Muscle of leg (tissue), 16 donors: Measurements from ENCODE around the gene ORM1. TPM values are rescaled to one million over a fixed set of nuclear protein-coding genes. Genes with fewer than 3 reads are reported as not detected.
"Not testable (repeated sequence)": the region's sequence is repeated elsewhere in the genome, so short reads cannot be mapped to it uniquely, and the experiment has no call there.

ENCODE experiments used
- DNase-seq: peaks from one replicate; pipeline ENCODE4 v3.0.0; 2013
- H3K27ac ChIP-seq: one replicate; pipeline ENCODE4 v1.5.1; 2013; ENCODE audit warnings: mild to moderate bottlenecking, low read length, control low read depth
- H3K27me3 ChIP-seq: one replicate; pipeline ENCODE4 v1.6.1; 2013; ENCODE audit warnings: low read length; ENCODE audit not compliant: control insufficient read depth, insufficient read depth
- H3K36me3 ChIP-seq: one replicate; pipeline ENCODE4 v1.6.1; 2013; ENCODE audit warnings: low read length; ENCODE audit not compliant: control insufficient read depth, insufficient read depth
- H3K4me1 ChIP-seq: one replicate; pipeline ENCODE4 v1.6.1; 2013; ENCODE audit warnings: low read length; ENCODE audit not compliant: control insufficient read depth, insufficient read depth
- H3K4me3 ChIP-seq: one replicate; pipeline ENCODE4 v1.5.1; 2013; ENCODE audit warnings: low read length, control low read depth
- H3K9me3 ChIP-seq: replicated peaks from 2 replicates; pipeline ENCODE4 v1.6.1; 2013; ENCODE audit warnings: low read depth, low read length; ENCODE audit not compliant: control insufficient read depth
- WGBS: methylation state at CpG from one replicate; pipeline ENCODE4 v1.1.5; 2013; ENCODE audit warnings: missing lambda C conversion rate; ENCODE audit not compliant: insufficient coverage; 5-methylcytosine and 5-hydroxymethylcytosine counted together
- long read RNA-seq, 11 donors: transcript quantifications; one replicate each; lab custom pipeline, GENCODE V29; 2026
- polyA plus RNA-seq, 8 donors: library from polyadenylated mRNA; unstranded; fragments of 120-200 nt; gene quantifications; one replicate each; pipeline versions ENCODE4 v1.2.1 to v1.2.3, GENCODE V29; 2013; ENCODE audit warnings: inconsistent platforms in 1 of 8, low replicate concordance in 1 of 8; ENCODE audit not compliant: insufficient read length in 8 of 8, insufficient read depth in 1 of 8
- total RNA-seq: library from RNA; stranded (reverse); fragments of 120-200 nt; gene quantifications from one replicate; pipeline ENCODE4 v1.2.4, GENCODE V29; 2013

The ORM1 gene
- total RNA-seq (0.49 TPM), polyA plus RNA-seq (1 to 10 TPM in 1 of 8 donors, under 1 TPM in 7; 0.25 to 2.6 (median 0.66) TPM)
- long read RNA-seq, donor 1: 0 reads
- long read RNA-seq, donor 2: 0 reads
- long read RNA-seq, donor 3: 0 reads
- long read RNA-seq, donor 4: 0 reads
- long read RNA-seq, donor 5: 0 reads
- long read RNA-seq, donor 6: 0 reads
- long read RNA-seq, donor 7: 0 reads
- long read RNA-seq, donor 8: 0 reads
- long read RNA-seq, donor 9, partial matches to known transcripts: 0 of 3 reads
- long read RNA-seq, donor 9, other reads (novel, unspliced or antisense): 0 of 3 reads
- long read RNA-seq, donor 10: 0 reads
- long read RNA-seq, donor 11, partial matches to known transcripts: 0 of 1 reads
- long read RNA-seq, donor 11, other reads (novel, unspliced or antisense): 0 of 1 reads

DNA sequence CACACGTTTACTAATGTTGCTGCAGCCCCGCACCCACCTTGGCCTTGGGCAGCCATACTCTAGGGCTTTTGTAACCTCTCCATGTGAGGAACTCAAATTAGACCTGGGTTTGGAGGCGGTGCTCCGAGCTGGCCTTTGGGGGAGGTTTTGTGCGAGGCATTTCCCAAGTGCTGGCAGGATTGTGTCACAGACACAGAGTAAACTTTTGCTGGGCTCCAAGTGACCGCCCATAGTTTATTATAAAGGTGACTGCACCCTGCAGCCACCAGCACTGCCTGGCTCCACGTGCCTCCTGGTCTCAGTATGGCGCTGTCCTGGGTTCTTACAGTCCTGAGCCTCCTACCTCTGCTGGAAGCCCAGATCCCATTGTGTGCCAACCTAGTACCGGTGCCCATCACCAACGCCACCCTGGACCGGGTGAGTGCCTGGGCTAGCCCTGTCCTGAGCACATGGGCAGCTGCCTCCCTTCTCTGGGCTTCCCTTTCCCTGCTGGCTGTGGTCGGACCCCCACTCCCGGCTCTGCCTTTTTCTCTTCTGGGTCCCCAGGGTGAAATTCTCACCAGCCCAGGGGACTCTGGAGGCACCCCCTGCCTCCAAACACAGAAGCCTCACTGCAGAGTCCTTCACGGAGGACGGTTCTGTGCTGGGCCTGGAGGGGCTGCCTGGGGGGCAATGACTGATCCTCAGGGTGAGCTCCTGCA is at the start of gene ORM1:
ORM1 (plus strand) TSS at position 268 of the 701 bp plus-strand sequence; CDS start at position 304, 36 bp downstream.
- no CpG with 5 or more reads among the region's 15 CpGs for WGBS
- H3K9me3 ChIP-seq, DNase-seq, H3K27me3 ChIP-seq, H3K4me1 ChIP-seq, H3K27ac ChIP-seq, H3K4me3 ChIP-seq, H3K36me3 ChIP-seq: not testable (repeated sequence)

DNA sequence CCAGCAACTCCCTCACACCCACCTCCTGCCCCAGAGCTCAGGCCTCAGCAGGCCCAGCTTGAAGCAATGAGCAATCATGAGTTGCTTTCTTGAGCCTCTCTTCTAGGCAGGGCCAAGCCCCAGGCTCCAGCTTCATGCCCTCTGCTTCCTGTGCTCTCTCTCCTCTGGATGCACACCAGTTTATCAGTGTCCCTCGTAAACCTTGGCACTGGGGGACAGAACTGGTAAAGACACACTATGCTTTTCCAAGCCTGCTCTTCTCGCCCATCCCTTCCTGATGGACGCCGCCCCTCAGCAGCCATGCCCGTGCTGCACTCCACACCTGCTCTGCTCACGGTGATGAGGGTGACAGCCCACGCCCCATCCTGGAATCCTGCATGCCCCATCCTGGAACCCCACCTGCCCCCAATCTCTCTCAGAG is 49.4 kb upstream of the ORM1 start:
- H3K9me3 ChIP-seq: no peaks in the 10 kb centered on the region
- H3K4me3 ChIP-seq: no peak overlapping the region
- peaks cover 2% of the 10 kb centered on the region for H3K27me3 ChIP-seq
- H3K4me1 ChIP-seq: peaks cover 42% of the 10 kb centered on the region
- WGBS: 84% methylated on average over 7 of the region's 7 CpGs
- DNase-seq: no peak
- H3K27ac ChIP-seq: no peak overlapping the region
- H3K36me3 ChIP-seq: peaks cover 21% of the 10 kb centered on the region

DNA sequence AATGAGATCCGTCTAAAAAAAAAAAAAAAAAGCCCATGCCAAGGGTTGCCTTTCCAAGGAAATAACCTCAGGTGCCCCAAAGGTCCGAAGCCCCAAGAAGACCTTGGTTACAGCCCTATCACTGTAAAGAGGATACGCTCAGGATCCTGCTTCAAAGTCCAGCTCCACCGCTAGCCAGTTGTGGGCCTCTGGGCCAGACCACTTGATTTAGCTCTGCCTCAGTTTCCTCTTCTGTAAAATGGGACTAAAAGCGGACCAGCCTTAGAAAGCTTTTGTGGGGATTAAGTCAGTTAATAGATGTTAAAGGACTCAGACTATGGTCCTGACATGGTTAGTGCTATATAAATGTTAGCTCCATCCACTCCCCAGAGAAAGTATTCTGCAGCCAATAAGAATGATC is 48.7 kb upstream of the ORM1 start:
- Histone ChIP-seq H3K36me3 (peaks cover 24% of the 10 kb centered on the region), H3K27ac (no peak overlapping the region), H3K4me1 (peaks cover 49% of the 10 kb centered on the region), H3K9me3 (no peaks in the 10 kb centered on the region), H3K27me3 (peaks cover 2% of the 10 kb centered on the region), H3K4me3 (no peak overlapping the region)
- WGBS: 92% methylated on average over 4 of the region's 5 CpGs
- DNase-seq: no peak

DNA sequence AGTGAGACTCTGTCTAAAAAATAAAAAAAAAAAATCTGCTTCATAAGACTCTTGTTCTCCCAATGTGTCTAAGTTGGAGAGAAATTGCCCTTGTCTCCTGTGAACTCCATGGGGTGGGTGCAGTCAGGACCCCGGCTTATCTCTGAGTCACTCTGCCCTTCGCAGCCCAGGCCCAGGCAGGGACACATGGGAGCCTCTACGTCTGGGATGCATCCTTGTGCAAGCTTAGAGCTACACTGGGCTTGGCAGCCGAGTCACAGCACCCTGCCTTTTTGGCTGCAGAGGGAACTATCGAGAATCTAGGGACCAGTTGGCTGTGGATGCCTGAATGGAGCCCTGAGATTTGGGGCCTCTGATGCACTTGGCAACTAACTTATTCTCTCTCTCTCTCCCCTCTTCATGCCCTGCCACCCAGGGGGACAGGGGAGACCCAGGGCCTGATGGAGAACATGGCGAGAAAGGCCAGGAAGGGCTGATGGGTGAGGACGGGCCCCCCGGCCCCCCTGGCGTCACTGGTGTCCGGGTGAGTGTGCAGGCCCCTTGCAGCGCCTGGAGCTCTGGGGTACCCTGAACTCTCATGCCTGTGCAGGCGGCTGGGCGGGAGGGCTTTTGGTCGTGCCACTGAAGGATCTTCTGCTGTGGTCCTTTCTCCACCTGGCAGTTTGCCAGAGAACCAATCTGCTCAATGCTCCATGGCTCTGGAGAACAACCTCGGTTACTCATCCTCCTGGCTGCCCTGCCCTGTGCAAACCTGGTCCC is 47.5 kb upstream of the ORM1 start:
- H3K4me1 ChIP-seq: peaks cover 54% of the 10 kb centered on the region
- peak; percentile 18 for DNase-seq

DNA sequence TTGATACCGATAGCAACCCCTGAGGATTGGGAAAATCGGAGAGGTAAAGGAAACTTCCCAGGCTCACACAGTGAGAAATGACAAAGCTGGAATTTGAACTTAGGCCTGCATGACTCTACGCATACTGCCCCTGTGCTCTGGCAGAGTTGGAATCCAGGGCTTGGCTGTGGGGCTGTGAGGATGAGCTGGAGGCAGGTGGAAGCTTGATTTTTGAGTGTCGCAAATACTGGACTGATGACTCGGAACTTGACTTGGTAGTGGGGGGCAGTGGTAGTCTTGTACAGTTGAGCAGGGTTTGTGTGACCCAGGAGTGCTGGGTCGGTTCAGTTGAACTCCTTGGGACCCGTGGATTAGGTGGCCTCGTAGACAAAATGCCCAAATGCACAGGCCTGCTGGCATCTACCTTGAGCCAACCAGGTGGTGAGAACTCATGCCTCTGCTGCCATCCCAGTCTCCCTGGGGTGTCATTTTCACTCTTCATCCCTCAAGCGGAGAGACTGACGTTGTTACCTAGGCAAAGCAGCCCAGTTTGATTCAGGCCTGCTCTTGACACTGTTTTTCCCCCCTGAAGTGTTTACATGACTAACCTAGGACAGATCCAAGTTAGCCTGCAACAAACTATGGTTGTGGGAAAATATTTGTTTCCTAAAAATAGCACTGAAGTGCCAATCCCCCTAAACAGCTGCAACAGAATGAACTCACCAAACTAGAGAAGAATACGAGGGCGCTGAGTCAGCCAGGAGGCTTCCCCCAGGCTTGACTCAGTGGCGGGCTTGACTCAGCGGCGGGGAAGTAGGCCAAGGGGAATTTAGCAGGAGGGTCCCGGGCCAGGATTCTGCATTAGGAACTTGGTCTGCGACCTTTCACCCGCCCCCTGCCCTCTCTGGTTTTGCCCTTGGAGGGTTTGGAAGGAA is 45.7 kb upstream of the ORM1 start:
- H3K4me1 ChIP-seq: peaks cover 64% of the 10 kb centered on the region
- H3K27ac ChIP-seq: peak overlapping the region; percentile 82
- H3K9me3 ChIP-seq: no peaks in the 10 kb centered on the region
- H3K36me3 ChIP-seq: peaks cover 17% of the 10 kb centered on the region
- peaks cover 2% of the 10 kb centered on the region for H3K27me3 ChIP-seq
- peak; percentile 88 for DNase-seq
- no peak overlapping the region for H3K4me3 ChIP-seq
- WGBS: 70% methylated on average over 11 of the region's 18 CpGs

More for the DNA sequence above, 47.5 kb upstream of the ORM1 start:
- H3K27me3 ChIP-seq: peaks cover 2% of the 10 kb centered on the region
- H3K4me3 ChIP-seq: no peak overlapping the region
- no peak overlapping the region for H3K27ac ChIP-seq
- peaks cover 17% of the 10 kb centered on the region for H3K36me3 ChIP-seq
- WGBS: 82% methylated on average over 14 of the region's 15 CpGs
- no peaks in the 10 kb centered on the region for H3K9me3 ChIP-seq

DNA sequence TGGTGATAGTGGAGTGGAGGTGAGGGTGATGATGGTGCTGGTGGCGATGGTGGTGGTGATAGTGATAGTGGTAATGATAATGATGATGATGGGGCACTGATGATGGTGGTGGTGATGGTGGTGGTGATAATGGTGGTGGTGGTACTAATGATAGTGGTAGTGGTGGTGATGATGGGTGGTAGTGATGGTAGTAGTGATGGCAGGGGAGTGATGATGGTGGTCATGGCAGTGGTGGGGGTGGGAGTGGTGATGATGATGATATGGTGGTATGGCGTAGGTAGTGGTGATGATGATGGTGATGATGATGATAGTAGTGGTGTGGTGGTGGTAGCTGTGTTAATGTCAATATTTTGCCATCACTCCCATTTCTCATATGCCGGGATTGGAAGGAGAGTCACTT is 44.5 kb upstream of the ORM1 start:
- no peak overlapping the region for H3K27ac ChIP-seq
- H3K9me3 ChIP-seq: no peaks in the 10 kb centered on the region
- H3K36me3 ChIP-seq: peaks cover 21% of the 10 kb centered on the region
- H3K4me3 ChIP-seq: no peak overlapping the region
- H3K27me3 ChIP-seq: peaks cover 2% of the 10 kb centered on the region
- no peak for DNase-seq
- 100% methylated on average over 1 of the region's 3 CpGs for WGBS
- peaks cover 68% of the 10 kb centered on the region for H3K4me1 ChIP-seq

DNA sequence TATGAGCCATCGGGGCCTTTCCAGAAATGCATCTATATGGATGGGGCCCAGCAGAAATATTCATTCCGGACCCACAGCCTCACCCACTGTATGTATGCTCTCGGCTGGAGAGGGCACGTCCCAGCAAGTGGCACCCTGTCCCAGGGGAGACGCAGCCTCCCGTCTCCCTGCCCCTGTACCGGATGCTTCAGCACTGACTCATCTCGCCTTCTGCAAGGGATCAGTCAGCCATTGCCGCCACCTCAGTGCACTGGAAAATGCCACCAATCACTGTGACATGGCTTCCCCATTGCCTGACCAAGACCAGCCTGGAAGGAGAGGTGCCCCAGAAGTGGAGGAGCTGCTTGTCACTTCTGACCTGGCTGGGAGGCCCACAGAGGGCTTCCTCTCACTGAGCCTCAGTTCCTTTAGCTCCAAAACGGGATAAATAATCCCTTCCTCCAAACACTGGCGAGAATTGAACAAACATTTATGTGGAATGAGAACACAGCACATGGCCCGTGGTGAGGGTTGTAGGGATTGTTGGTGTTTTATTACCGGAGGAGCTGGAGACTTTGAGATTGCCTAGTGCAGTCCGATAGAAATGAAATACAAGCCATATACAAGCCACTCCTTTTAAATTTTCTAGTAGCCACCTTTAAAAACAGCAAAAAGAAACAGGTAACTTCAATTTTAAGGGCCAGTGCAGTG is 43.9 kb upstream of the ORM1 start:
- 66% methylated on average over 9 of the region's 14 CpGs for WGBS

DNA sequence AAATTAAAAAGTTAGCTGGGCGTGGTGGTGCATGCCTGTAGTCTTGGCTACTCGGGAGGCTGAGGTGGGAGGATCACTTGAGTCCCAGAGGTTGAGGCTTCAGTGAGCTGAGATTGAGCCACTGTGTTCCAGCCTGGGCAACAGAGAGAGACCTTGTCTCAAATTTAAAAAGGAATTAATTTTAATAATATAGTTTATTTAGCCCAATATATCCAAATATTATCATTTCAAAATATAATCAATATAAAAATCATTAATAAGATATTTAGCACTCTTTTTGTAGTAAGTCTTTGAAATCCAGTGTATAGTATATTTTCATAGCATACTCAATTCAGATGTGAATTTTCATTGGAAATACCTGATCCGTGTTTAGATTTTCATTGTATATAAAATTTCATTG is 43.2 kb upstream of the ORM1 start:
- H3K4me1 ChIP-seq: peaks cover 70% of the 10 kb centered on the region
- no peaks in the 10 kb centered on the region for H3K9me3 ChIP-seq
- H3K4me3 ChIP-seq: no peak overlapping the region
- no peak overlapping the region for H3K27ac ChIP-seq
- peak; percentile 4 for DNase-seq
- peaks cover 25% of the 10 kb centered on the region for H3K36me3 ChIP-seq
- H3K27me3 ChIP-seq: no peaks in the 10 kb centered on the region
- WGBS: 75% methylated on average over 2 of the region's 3 CpGs

More for the DNA sequence above, 43.9 kb upstream of the ORM1 start:
- H3K27ac ChIP-seq: no peak overlapping the region
- peaks cover 2% of the 10 kb centered on the region for H3K27me3 ChIP-seq
- H3K4me1 ChIP-seq: peaks cover 67% of the 10 kb centered on the region
- peaks cover 23% of the 10 kb centered on the region for H3K36me3 ChIP-seq
- peak; percentile 17 for DNase-seq
- H3K9me3 ChIP-seq: no peaks in the 10 kb centered on the region
- no peak overlapping the region for H3K4me3 ChIP-seq
